ENCODE data around the gene F7. TPM values are rescaled to one million over a fixed set of nuclear protein-coding genes. Genes with fewer than 3 reads are reported as not detected.

Gene F7
- total RNA-seq = not detected in 2 replicates
- polyA plus RNA-seq = not detected in 2 replicates
- not detected in 2 replicates for polyA plus RNA-seq (2011; cell fraction: cytosol; rRNA removed)
- polyA plus RNA-seq (2011; cell fraction: nucleus; rRNA removed) = not detected in 2 replicates
- polyA plus RNA-seq (2012) = not detected in 2 replicates
- polyA minus RNA-seq = not detected in 2 replicates
- polyA minus RNA-seq (2011; cell fraction: cytosol; rRNA and poly(A)+ RNA removed) = not detected
- not detected in 2 replicates for polyA minus RNA-seq (2011; cell fraction: nucleus; rRNA and poly(A)+ RNA removed)
- Bru-seq, nascent RNA = not detected
- BruChase-seq, experiment 1, labeled RNA remaining after a 6-hour chase = not detected
- BruChase-seq, experiment 2, labeled RNA remaining after a 2-hour chase = not detected
- long read RNA-seq = 0 reads

DNA sequence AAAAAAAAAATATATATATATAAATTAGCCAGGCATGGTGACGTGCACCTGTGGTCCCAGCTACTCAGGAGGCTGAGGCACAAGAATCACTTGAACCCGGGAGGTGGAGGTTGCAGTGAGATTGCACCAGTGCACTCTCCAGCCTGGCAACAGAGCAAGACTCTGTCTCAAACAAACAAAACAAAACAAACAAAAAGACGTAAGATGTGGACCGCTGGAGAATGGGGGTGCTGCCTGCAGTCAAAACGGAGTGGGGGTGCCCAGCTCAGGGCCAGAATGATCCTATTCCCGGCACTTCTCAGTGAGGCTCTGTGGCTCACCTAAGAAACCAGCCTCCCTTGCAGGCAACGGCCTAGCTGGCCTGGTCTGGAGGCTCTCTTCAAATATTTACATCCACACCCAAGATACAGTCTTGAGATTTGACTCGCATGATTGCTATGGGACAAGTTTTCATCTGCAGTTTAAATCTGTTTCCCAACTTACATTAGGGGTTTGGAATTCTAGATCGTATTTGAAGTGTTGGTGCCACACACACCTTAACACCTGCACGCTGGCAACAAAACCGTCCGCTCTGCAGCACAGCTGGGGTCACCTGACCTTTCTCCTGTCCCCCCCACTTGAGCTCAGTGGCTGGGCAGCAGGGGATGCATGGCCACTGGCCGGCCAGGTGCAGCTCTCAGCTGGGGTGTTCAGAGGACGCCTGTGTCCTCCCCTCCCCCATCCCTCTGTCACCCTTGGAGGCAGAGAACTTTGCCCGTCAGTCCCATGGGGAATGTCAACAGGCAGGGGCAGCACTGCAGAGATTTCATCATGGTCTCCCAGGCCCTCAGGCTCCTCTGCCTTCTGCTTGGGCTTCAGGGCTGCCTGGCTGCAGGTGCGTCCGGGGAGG lies at the start of gene F7:
Gene F7 (plus strand): TSS at position 760 of the 889 bp plus-strand sequence. CDS start 51 bp downstream, at position 811.
- Histone ChIP-seq H3K9me1 (replicated peaks; ENCODE audit: control insufficient read depth, extremely low read depth, insufficient read depth, low read length) (no peaks in the 10 kb centered on the region), H3K79me2 (ENCODE audit: control insufficient read depth, insufficient read depth, low read length) (no peaks in the 10 kb centered on the region), H3K36me3 (ENCODE audit: control insufficient read depth in 2 of 2, extremely low read depth in 1 of 2, insufficient read depth in 2 of 2, low read length in 2 of 2) (no peaks in the 10 kb centered on the region), H4K20me1 (replicated peaks; ENCODE audit: control insufficient read depth, extremely low read depth, insufficient read depth, low read length) (no peaks in the 10 kb centered on the region), H3K4me2 (ENCODE audit: insufficient read depth, low read length) (no peak within 1 kb of the TSS), H3K27ac (ENCODE audit: insufficient read depth, low read depth, low read length) (no peak within 1 kb of the TSS), H3K27me3 (ENCODE audit: control insufficient read depth in 2 of 2, insufficient read depth in 2 of 2, low read length in 2 of 2) (peaks cover 8 to 12% of the 10 kb centered on the region in 2 experiments), H3K4me3 (replicated peaks in 1 of 3; ENCODE audit: insufficient read depth in 1 of 3, low read depth in 1 of 3, low read length in 3 of 3) (no peak within 1 kb of the TSS), H3K9ac (replicated peaks; ENCODE audit: extremely low read depth, insufficient read depth, low read length) (no peak within 1 kb of the TSS), H3K9me3 (replicated peaks; ENCODE audit: control insufficient read depth, insufficient read depth, low read length) (no peaks in the 10 kb centered on the region), H3K4me1 (ENCODE audit: control insufficient read depth, extremely low read depth, insufficient read depth, low read length) (no peaks in the 10 kb centered on the region), H2AFZ (ENCODE audit: low read depth, low read length) (no peak within 1 kb of the TSS)
- CTCF ChIA-PET = interaction anchor here (1.4 kb wide), 1 partner anchor 76 kb away, joined by 4 read pairs; no protein-coding TSS in a partner anchor
- DNase-seq (ENCODE audit: low read depth, low spot score) = no peak
- BruUV-seq (replicated peaks) = no TSS peak
- no peak for FAIRE-seq
- TF ChIP-seq, protein P1, sequence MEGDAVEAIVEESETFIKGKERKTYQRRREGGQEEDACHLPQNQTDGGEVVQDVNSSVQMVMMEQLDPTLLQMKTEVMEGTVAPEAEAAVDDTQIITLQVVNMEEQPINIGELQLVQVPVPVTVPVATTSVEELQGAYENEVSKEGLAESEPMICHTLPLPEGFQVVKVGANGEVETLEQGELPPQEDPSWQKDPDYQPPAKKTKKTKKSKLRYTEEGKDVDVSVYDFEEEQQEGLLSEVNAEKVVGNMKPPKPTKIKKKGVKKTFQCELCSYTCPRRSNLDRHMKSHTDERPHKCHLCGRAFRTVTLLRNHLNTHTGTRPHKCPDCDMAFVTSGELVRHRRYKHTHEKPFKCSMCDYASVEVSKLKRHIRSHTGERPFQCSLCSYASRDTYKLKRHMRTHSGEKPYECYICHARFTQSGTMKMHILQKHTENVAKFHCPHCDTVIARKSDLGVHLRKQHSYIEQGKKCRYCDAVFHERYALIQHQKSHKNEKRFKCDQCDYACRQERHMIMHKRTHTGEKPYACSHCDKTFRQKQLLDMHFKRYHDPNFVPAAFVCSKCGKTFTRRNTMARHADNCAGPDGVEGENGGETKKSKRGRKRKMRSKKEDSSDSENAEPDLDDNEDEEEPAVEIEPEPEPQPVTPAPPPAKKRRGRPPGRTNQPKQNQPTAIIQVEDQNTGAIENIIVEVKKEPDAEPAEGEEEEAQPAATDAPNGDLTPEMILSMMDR (IDR thresholded peaks at IDR 0.05; ENCODE audit: extremely low read depth in 1 of 2, insufficient read depth in 1 of 2, low read depth in 1 of 2, low read length in 2 of 2) = no peak
- TF ChIP-seq JUN (IDR thresholded peaks at IDR 0.05; ENCODE audit: borderline replicate concordance, insufficient read depth, insufficient read length, low read depth) (no peak), EZH2 (IDR thresholded peaks at IDR 0.05; ENCODE audit: borderline replicate concordance, low read depth, low read length, severe bottlenecking) (no peak), POLR2A (IDR thresholded peaks at IDR 0.05; ENCODE audit: low read depth, low read length) (no peak), POLR2AphosphoS5 (IDR thresholded peaks at IDR 0.05; ENCODE audit: insufficient read depth, low read depth, low read length) (no peak), MYC (IDR thresholded peaks at IDR 0.05; ENCODE audit: low read depth, low read length) (no peak), FOS (IDR thresholded peaks at IDR 0.05; ENCODE audit: borderline replicate concordance, insufficient read depth, low read length) (no peak), GATA2 (IDR thresholded peaks at IDR 0.05; ENCODE audit: insufficient read depth, insufficient read length, low read depth, low read length) (no peak)
- TF ChIP-seq, protein P2, sequence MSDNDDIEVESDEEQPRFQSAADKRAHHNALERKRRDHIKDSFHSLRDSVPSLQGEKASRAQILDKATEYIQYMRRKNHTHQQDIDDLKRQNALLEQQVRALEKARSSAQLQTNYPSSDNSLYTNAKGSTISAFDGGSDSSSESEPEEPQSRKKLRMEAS (IDR thresholded peaks at IDR 0.05; ENCODE audit: insufficient read depth, insufficient read length) = no peak
- dilution Hi-C loops (cut with MboI; ENCODE audit: extremely low pct_ligation_motif_present, low sequenced_read_pairs) (no loop called here), intact Hi-C loops (cut with micrococcal nuclease) (no loop called here)
- POLR2A ChIA-PET = no interaction called here
